PC-9 (cell line): ENCODE results near the gene CTNNA3. TPM values are rescaled to one million over a fixed set of nuclear protein-coding genes. Genes with fewer than 3 reads are reported as not detected.

ENCODE experiments used
- BruUV-seq: library from RNA; stranded (reverse); fragments of 400-500 nt; replicated peaks from 2 replicates; lab custom pipeline; 2021; lab: Mats Ljungman, UMichigan
- CTCF ChIA-PET: fragments of 300-600 bp; sonication (Branson Sonifier 250); formaldehyde crosslinking; loops from one replicate; lab custom pipeline; 2022; ENCODE audit warnings: antibody characterized with exemption; lab: Charles Lee
- POLR2A ChIA-PET: fragments of 300-600 bp; sonication (Branson Sonifier 250); formaldehyde crosslinking; loops from one replicate; lab custom pipeline; 2022; ENCODE audit warnings: antibody characterized with exemption; ENCODE audit not compliant: unreplicated experiment; lab: Charles Lee
- DNase-seq, 2 experiments: peaks; one replicate each; pipeline versions ENCODE4 v3.0.0 to v3.0.0-alpha.2; 2015 to 2022; ENCODE audit warnings: mixed read lengths in 1 of 2
- H2AFZ ChIP-seq: fragments of 200-600 bp; sonication (generic); 2 replicates; pipeline ENCODE4 v1.8.1; 2017; ENCODE audit warnings: antibody characterized with exemption
- H3F3A ChIP-seq: fragments of 200-600 bp; sonication (generic); 2 replicates; pipeline ENCODE4 v1.8.1; 2017; ENCODE audit warnings: antibody characterized with exemption, mild to moderate bottlenecking, low read depth; ENCODE audit not compliant: insufficient read depth
- H3K27ac ChIP-seq: fragments of 200-600 bp; sonication (generic); 2 replicates; pipeline ENCODE4 v1.6.1; 2016; ENCODE audit warnings: mixed run types
- H3K27me3 ChIP-seq: fragments of 200-600 bp; sonication (generic); 2 replicates; pipeline ENCODE4 v1.6.1; 2016; ENCODE audit warnings: low read depth, mixed run types; ENCODE audit not compliant: insufficient read depth
- H3K36me3 ChIP-seq: fragments of 200-600 bp; sonication (generic); 2 replicates; pipeline ENCODE4 v1.6.1; 2016; ENCODE audit warnings: low read depth, mixed run types
- H3K4me1 ChIP-seq: fragments of 200-600 bp; sonication (generic); replicated peaks from 2 replicates; pipeline ENCODE4 v1.6.1; 2016; ENCODE audit warnings: mixed run types; ENCODE audit not compliant: insufficient read depth
- H3K4me2 ChIP-seq: fragments of 200-600 bp; sonication (generic); 2 replicates; pipeline ENCODE4 v1.6.1; 2017; ENCODE audit warnings: mixed run types
- H3K4me3 ChIP-seq: fragments of 200-600 bp; sonication (generic); 2 replicates; pipeline ENCODE4 v1.6.1; 2016; ENCODE audit warnings: mixed run types
- H3K79me2 ChIP-seq: fragments of 200-600 bp; sonication (generic); 2 replicates; pipeline ENCODE4 v1.6.1; 2017; ENCODE audit warnings: low read depth, mixed run types
- H3K9me2 ChIP-seq: fragments of 200-600 bp; sonication (generic); 2 replicates; pipeline ENCODE4 v1.8.1; 2017; ENCODE audit warnings: mild to moderate bottlenecking; ENCODE audit not compliant: insufficient read depth
- H3K9me3 ChIP-seq: fragments of 200-600 bp; sonication (generic); 2 replicates; pipeline ENCODE4 v1.8.1; 2016; ENCODE audit warnings: low read depth; ENCODE audit not compliant: insufficient read depth
- H4K20me1 ChIP-seq: fragments of 200-600 bp; sonication (generic); 2 replicates; pipeline ENCODE4 v1.8.1; 2017; ENCODE audit not compliant: insufficient read depth
- EZH2 ChIP-seq: fragments of 200-600 bp; sonication (generic); IDR thresholded peaks from 2 replicates; pipeline ENCODE4 v1.8.0; 2017; ENCODE audit warnings: antibody characterized with exemption, low read depth
- intact Hi-C: fragments of 100-400 bp; cut with micrococcal nuclease; formaldehyde crosslinking; loops from one replicate; pipeline ENCODE4 v1.10.0; 2022; ENCODE audit not compliant: unreplicated experiment
- total RNA-seq: library from RNA; stranded (reverse); gene quantifications from 2 replicates; pipeline ENCODE4 v1.2.3, GENCODE V29; 2021
- TF ChIP-seq, protein P1 (sequence below): fragments of 200-600 bp; sonication (generic); conservative IDR thresholded peaks from 2 replicates; pipeline ENCODE4 v1.6.1; 2017; ENCODE audit warnings: mixed run types, antibody characterized with exemption, mild to moderate bottlenecking, moderate library complexity

The CTNNA3 gene
- total RNA-seq, 1 experiment from 2014 or later = not detected

DNA sequence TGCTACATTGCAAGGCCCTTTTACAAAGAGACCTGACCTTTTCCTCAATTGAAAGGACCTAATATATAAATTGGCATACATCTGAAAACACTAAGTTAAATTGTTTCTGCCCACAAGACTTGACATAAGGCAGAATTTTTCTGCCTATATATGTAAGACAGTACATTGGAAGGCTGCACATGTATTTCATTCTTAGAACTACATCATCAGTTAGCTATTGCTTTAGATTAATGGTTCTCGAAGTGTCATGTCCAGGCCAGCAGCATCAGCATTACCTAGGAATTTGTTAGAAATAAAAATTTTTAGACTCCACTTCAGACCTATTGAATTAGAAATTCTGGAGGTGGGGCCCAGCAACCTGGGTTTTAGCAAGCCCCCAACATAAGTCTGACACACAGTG is 396.2 kb downstream of the CTNNA3 start:
- CTCF ChIA-PET = no interaction called here
- Histone ChIP-seq H3K4me1 (no peaks in the 10 kb centered on the region), H2AFZ (no peak overlapping the region), H3F3A (no peaks in the 10 kb centered on the region), H3K9me2 (no peaks in the 10 kb centered on the region), H3K9me3 (no peaks in the 10 kb centered on the region), H3K36me3 (no peaks in the 10 kb centered on the region), H3K27me3 (no peaks in the 10 kb centered on the region), H4K20me1 (no peaks in the 10 kb centered on the region), H3K27ac (no peak overlapping the region), H3K4me3 (no peak overlapping the region), H3K79me2 (no peaks in the 10 kb centered on the region), H3K4me2 (no peak overlapping the region)
- POLR2A ChIA-PET = no interaction called here
- intact Hi-C loops = no loop called here
- DNase-seq = no peak
- BruUV-seq = no TSS peak
- TF ChIP-seq, protein P1, sequence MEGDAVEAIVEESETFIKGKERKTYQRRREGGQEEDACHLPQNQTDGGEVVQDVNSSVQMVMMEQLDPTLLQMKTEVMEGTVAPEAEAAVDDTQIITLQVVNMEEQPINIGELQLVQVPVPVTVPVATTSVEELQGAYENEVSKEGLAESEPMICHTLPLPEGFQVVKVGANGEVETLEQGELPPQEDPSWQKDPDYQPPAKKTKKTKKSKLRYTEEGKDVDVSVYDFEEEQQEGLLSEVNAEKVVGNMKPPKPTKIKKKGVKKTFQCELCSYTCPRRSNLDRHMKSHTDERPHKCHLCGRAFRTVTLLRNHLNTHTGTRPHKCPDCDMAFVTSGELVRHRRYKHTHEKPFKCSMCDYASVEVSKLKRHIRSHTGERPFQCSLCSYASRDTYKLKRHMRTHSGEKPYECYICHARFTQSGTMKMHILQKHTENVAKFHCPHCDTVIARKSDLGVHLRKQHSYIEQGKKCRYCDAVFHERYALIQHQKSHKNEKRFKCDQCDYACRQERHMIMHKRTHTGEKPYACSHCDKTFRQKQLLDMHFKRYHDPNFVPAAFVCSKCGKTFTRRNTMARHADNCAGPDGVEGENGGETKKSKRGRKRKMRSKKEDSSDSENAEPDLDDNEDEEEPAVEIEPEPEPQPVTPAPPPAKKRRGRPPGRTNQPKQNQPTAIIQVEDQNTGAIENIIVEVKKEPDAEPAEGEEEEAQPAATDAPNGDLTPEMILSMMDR = no peak
- TF ChIP-seq EZH2 = no peak

DNA sequence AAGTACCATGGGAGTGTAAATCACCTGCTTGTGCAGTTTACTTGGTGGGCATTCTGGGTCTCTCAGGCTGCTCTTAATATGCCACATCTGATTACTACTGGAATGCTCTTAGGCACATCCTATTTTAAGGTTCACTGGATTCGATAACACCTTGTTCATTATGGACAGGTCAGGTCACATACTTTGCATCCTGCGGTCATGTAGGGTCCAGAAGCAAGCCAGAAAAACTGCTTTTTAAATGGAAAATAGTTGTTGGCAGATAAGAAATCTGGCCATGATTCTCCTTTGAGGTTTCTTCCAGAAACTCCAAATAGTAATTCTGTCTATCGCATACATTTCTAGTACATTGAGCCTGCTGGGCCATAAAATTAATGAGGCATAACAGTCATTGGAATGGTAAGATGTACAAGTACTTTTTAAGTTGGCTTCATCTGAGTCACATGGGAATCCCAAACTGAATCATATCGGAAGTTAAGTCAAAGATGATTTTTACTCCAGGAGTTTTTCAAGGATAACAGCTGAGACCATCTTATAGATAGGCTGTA is 398.3 kb downstream of the CTNNA3 start:
- no peaks in the 10 kb centered on the region for H3K9me3 ChIP-seq
- no peaks in the 10 kb centered on the region for H3F3A ChIP-seq
- H3K4me1 ChIP-seq = no peaks in the 10 kb centered on the region
- H3K79me2 ChIP-seq = no peaks in the 10 kb centered on the region
- H4K20me1 ChIP-seq = no peaks in the 10 kb centered on the region
- ChIA-PET POLR2A (no interaction called here), CTCF (no interaction called here)
- no TSS peak for BruUV-seq
- no peak for DNase-seq
- H3K4me2 ChIP-seq = no peak overlapping the region
- H3K36me3 ChIP-seq = no peaks in the 10 kb centered on the region
- intact Hi-C loops = no loop called here
- no peak overlapping the region for H2AFZ ChIP-seq
- no peak for TF ChIP-seq EZH2
- TF ChIP-seq, protein P1 = no peak
- no peaks in the 10 kb centered on the region for H3K27me3 ChIP-seq
- H3K4me3 ChIP-seq = no peak overlapping the region
- no peak overlapping the region for H3K27ac ChIP-seq
- no peaks in the 10 kb centered on the region for H3K9me2 ChIP-seq

DNA sequence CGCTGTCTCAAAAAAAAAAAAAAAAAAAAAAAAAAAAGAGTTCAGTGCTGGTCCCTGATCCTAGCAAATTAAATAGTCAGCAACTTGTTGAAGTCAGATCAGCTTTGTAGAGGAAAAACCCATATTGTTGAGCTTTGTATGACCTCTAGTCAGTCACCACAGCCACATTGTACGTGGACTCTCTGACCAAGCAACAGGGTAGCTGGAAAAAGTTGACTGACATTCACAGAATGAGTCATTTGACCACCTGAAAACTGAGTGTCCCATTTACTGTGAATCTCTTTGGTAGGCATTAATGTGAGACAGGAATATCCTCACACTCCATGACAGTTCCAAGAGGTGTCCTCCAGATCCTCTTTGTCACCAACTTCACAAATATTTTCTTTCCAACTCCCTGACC is 399.1 kb downstream of the CTNNA3 start:
- BruUV-seq = no TSS peak

More for the DNA sequence above, 399.1 kb downstream of the CTNNA3 start:
- TF ChIP-seq, protein P1 = no peak
- TF ChIP-seq EZH2 = no peak
- H3K27ac ChIP-seq = no peak overlapping the region
- no peaks in the 10 kb centered on the region for H3K79me2 ChIP-seq
- H3K4me2 ChIP-seq = no peak overlapping the region
- H3K4me1 ChIP-seq = no peaks in the 10 kb centered on the region
- ChIA-PET CTCF (no interaction called here), POLR2A (no interaction called here)
- no peaks in the 10 kb centered on the region for H3K36me3 ChIP-seq
- H3K4me3 ChIP-seq = no peak overlapping the region
- no peak overlapping the region for H2AFZ ChIP-seq
- no peaks in the 10 kb centered on the region for H3K9me2 ChIP-seq
- intact Hi-C loops = no loop called here
- no peaks in the 10 kb centered on the region for H4K20me1 ChIP-seq
- H3K27me3 ChIP-seq = no peaks in the 10 kb centered on the region
- no peaks in the 10 kb centered on the region for H3K9me3 ChIP-seq
- no peak for DNase-seq
- H3F3A ChIP-seq = no peaks in the 10 kb centered on the region
